ENCODE results near the gene SECISBP2. TPM values are rescaled to one million over a fixed set of nuclear protein-coding genes. Genes with fewer than 3 reads are reported as not detected.
A peak's percentile ranks its signal among the peaks of the same experiment; 100 is the strongest.

Gene SECISBP2
- total and polyA plus RNA-seq, 2 donors from 2014 or later: 27.0 to 59.8 TPM

GRCh38 chr9:89363921-89364665, 45.8 kb downstream of the SECISBP2 start:
- intact Hi-C loops (cut with DNase I): no loop called here
- H3K9me3 ChIP-seq (ENCODE audit: control insufficient read depth in 2 of 3, insufficient read depth in 1 of 3, low read length in 3 of 3): no peaks in the 10 kb centered on the region
- H3K27ac ChIP-seq (ENCODE audit: low read depth in 2 of 2, low read length in 2 of 2): no peak overlapping the region
- FAIRE-seq: no peak
- TF ChIP-seq CTCF (IDR thresholded peaks at IDR 0.05; ENCODE audit: borderline replicate concordance, extremely low read depth, insufficient read depth): no peak
- DNase-seq: peak in 1 of 5 donors; percentile 58
- no peak overlapping the region for H3K4me3 ChIP-seq (ENCODE audit: low read length in 3 of 3)
- no peaks in the 10 kb centered on the region for H3K4me1 ChIP-seq (ENCODE audit: control insufficient read depth in 2 of 3, insufficient read depth in 2 of 3, low read depth in 1 of 3, low read length in 3 of 3)
- H3K27me3 ChIP-seq (ENCODE audit: control insufficient read depth, insufficient read depth, low read length): no peaks in the 10 kb centered on the region
- H3K9ac ChIP-seq (ENCODE audit: low read length in 3 of 3): no peak overlapping the region
- peaks cover 0 to 22% (median 20%) of the 10 kb centered on the region in 3 donors for H3K36me3 ChIP-seq (ENCODE audit: control insufficient read depth in 2 of 3, insufficient read depth in 3 of 3, low read length in 3 of 3)

GRCh38 chr9:89364666-89365531, 46.6 kb downstream of the SECISBP2 start:
- Histone ChIP-seq H3K27me3 (ENCODE audit: control insufficient read depth, insufficient read depth, low read length) (no peaks in the 10 kb centered on the region), H3K4me1 (ENCODE audit: control insufficient read depth in 2 of 3, insufficient read depth in 2 of 3, low read depth in 1 of 3, low read length in 3 of 3) (no peaks in the 10 kb centered on the region), H3K9ac (ENCODE audit: low read length in 3 of 3) (no peak overlapping the region), H3K36me3 (ENCODE audit: control insufficient read depth in 2 of 3, insufficient read depth in 3 of 3, low read length in 3 of 3) (peaks cover 0 to 22% (median 17%) of the 10 kb centered on the region in 3 donors), H3K9me3 (ENCODE audit: control insufficient read depth in 2 of 3, insufficient read depth in 1 of 3, low read length in 3 of 3) (no peaks in the 10 kb centered on the region), H3K27ac (ENCODE audit: low read depth in 2 of 2, low read length in 2 of 2) (no peak overlapping the region), H3K4me3 (ENCODE audit: low read length in 3 of 3) (no peak overlapping the region)
- DNase-seq: peak in 1 of 5 donors; percentile 80
- FAIRE-seq: no peak
- intact Hi-C loops (cut with DNase I): no loop called here
- TF ChIP-seq CTCF (IDR thresholded peaks at IDR 0.05; ENCODE audit: borderline replicate concordance, extremely low read depth, insufficient read depth): no peak

- FAIRE-seq (no peak), DNase-seq (peak in 1 of 5 donors; percentile 18)
- TF ChIP-seq CTCF (IDR thresholded peaks at IDR 0.05; ENCODE audit: borderline replicate concordance, extremely low read depth, insufficient read depth): no peak
- peaks cover 0 to 21% (median 15%) of the 10 kb centered on the region in 3 donors for H3K36me3 ChIP-seq (ENCODE audit: control insufficient read depth in 2 of 3, insufficient read depth in 3 of 3, low read length in 3 of 3)
- H3K9ac ChIP-seq (ENCODE audit: low read length in 3 of 3): no peak overlapping the region
- no peak overlapping the region for H3K27ac ChIP-seq (ENCODE audit: low read depth in 2 of 2, low read length in 2 of 2)
- intact Hi-C loops (cut with DNase I): no loop called here
- H3K27me3 ChIP-seq (ENCODE audit: control insufficient read depth, insufficient read depth, low read length): no peaks in the 10 kb centered on the region
- H3K4me3 ChIP-seq (ENCODE audit: low read length in 3 of 3): no peak overlapping the region
- H3K4me1 ChIP-seq (ENCODE audit: control insufficient read depth in 2 of 3, insufficient read depth in 2 of 3, low read depth in 1 of 3, low read length in 3 of 3): no peaks in the 10 kb centered on the region
- no peaks in the 10 kb centered on the region for H3K9me3 ChIP-seq (ENCODE audit: control insufficient read depth in 2 of 3, insufficient read depth in 1 of 3, low read length in 3 of 3)
These were observed 47.2 kb downstream of the SECISBP2 start for GRCh38 chr9:89365532-89365912.
